ENCODE results near the gene PDCD4.

Gene PDCD4

GRCh38 chr10:110927461-110927860 is 55.7 kb downstream of the PDCD4 start:
- DNase-seq = no peak

GRCh38 chr10:110931769-110932381 is 60.1 kb downstream of the PDCD4 start:
- DNase-seq = no peak

DNA sequence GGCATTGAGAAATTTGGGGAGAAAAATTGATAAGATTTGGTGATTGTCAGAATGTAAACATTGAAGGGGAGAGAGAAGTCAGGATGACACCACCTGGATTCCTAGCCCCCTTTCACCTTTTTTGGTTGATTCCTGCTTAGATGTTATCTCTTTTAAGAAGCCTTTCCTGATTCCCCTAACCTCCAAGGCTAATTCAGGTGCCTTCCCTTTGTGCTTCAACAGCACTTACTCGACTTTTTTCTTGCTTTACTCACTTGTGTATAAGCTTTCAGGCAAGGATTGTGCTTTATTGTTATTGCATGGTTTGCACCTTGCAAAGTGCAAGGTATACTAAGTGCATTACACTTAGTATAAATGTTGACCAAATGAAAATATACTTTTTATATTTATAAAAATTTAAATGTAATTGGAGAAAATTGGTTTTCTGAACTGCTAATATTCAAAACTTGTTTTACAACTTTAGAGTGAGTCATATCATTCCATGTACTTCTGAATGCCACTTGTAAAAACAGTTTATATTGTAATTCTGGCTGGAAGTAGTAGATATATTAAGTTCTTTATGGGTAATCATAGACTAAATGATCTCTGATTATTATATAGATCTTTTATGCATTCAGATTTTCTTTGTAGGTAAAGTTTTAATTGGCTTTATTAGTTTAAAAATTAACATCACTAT is 60.9 kb downstream of the PDCD4 start:
- DNase-seq = no peak

DNA sequence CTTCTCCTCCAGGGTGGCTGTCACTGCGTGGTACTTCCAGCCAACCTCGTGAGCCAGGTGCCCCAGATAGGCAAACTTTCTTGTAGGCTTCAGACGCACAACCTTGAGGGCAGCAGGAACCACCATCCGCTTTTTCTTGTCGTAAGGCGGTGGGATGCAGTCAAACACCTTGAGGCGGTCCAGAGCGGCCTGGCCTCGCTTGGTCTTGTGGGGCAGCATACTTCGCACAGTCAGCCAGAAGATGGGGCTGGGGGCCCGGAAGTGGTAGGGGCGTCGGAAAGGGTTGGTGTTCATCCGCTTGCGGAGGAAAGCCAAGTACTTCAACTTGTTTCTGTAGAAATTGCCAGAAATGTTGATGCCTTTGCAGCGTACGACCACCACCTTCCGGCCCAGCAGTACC is 65.0 kb downstream of the PDCD4 start:
- DNase-seq = no peak

DNA sequence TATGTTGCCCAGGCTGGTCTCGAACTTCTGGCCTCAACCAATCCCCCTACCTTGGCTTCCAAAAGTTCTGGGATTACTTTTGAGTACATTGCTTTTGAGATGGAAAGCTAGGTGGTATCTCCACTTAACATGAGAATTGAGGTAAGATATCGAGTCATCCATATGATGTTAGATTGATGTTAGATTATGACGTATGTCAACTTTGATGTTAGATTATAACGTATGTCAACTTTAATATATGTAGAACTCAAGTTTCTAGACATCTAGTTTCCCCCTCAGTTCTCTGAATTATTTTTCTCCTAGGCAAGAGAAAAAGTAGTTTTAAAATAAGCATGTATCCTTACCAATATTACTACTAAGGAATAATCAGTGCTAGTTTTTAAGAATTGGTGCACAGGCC is 67.7 kb downstream of the PDCD4 start:
- no peak for DNase-seq

- no peak for DNase-seq
Measured at GRCh38 chr10:110944792-110945396, 73.2 kb downstream of the PDCD4 start.

- DNase-seq = no peak
Measured at GRCh38 chr10:110946496-110946895, 74.8 kb downstream of the PDCD4 start.

- no peak for DNase-seq
Measured at GRCh38 chr10:110947061-110947595, 75.4 kb downstream of the PDCD4 start.
